GM21423 (cell line): Measurements from ENCODE around the gene LIMK2.
A peak's percentile ranks its signal among the peaks of the same experiment; 100 is the strongest.
"Not testable (repeated sequence)": the region's sequence is repeated elsewhere in the genome, so short reads cannot be mapped to it uniquely, and the experiment has no call there.

Experiments used
- ATAC-seq: cut with Tn5 transposase; IDR thresholded peaks from one replicate; pipeline ENCODE4 v1.9.1; 2021; ENCODE audit warnings: mild to moderate bottlenecking, moderate library complexity; ENCODE audit not compliant: unreplicated experiment

LIMK2 gene

GRCh38 chr22:31210556-31211421, 1.3 kb upstream of the LIMK2 start:
- ATAC-seq: no peak

GRCh38 chr22:31211482-31211861, 626 bp upstream of the LIMK2 start:
- ATAC-seq: no peak

- no peak for ATAC-seq
Measured at GRCh38 chr22:31212783-31213629, 908 bp downstream of the LIMK2 start.

GRCh38 chr22:31215018-31215535, 3.0 kb downstream of the LIMK2 start:
- no peak for ATAC-seq

- no peak for ATAC-seq
Measured at GRCh38 chr22:31218565-31219262, 6.6 kb downstream of the LIMK2 start.

GRCh38 chr22:31221084-31221483, 9.0 kb downstream of the LIMK2 start:
- no peak for ATAC-seq

GRCh38 chr22:31222736-31223135, 10.6 kb downstream of the LIMK2 start:
- ATAC-seq: no peak

- no peak for ATAC-seq
Measured at GRCh38 chr22:31223786-31224191, 11.7 kb downstream of the LIMK2 start.

GRCh38 chr22:31224691-31225090, 12.6 kb downstream of the LIMK2 start:
- ATAC-seq: not testable (repeated sequence)

GRCh38 chr22:31227186-31227585, 15.1 kb downstream of the LIMK2 start:
- ATAC-seq: no peak

GRCh38 chr22:31229402-31230079, 17.4 kb downstream of the LIMK2 start:
- no peak for ATAC-seq

- ATAC-seq: no peak
Measured at GRCh38 chr22:31230155-31230870, 18.2 kb downstream of the LIMK2 start.

GRCh38 chr22:31230871-31231621, 18.9 kb downstream of the LIMK2 start:
- no peak for ATAC-seq

GRCh38 chr22:31233001-31233400, 20.9 kb downstream of the LIMK2 start:
- ATAC-seq: no peak

- ATAC-seq: no peak
Measured at GRCh38 chr22:31235081-31235480, 23.0 kb downstream of the LIMK2 start.

- ATAC-seq: not testable (repeated sequence)
Measured at GRCh38 chr22:31236044-31236443, 23.9 kb downstream of the LIMK2 start.

- peak; percentile 67 for ATAC-seq
Measured at GRCh38 chr22:31238057-31238456, 26.0 kb downstream of the LIMK2 start.

- ATAC-seq: no peak
Measured at GRCh38 chr22:31239771-31240370, 27.8 kb downstream of the LIMK2 start.

- ATAC-seq: no peak
Measured at GRCh38 chr22:31241200-31241599, 29.1 kb downstream of the LIMK2 start.
